ENCODE data around the gene AMMECR1. TPM values are rescaled to one million over a fixed set of nuclear protein-coding genes. Genes with fewer than 3 reads are reported as not detected.
"Not testable (repeated sequence)": the region's sequence is repeated elsewhere in the genome, so short reads cannot be mapped to it uniquely, and the experiment has no call there.

Gene AMMECR1
- 10 to 100 TPM; 16.6 to 16.7 TPM for total RNA-seq

DNA sequence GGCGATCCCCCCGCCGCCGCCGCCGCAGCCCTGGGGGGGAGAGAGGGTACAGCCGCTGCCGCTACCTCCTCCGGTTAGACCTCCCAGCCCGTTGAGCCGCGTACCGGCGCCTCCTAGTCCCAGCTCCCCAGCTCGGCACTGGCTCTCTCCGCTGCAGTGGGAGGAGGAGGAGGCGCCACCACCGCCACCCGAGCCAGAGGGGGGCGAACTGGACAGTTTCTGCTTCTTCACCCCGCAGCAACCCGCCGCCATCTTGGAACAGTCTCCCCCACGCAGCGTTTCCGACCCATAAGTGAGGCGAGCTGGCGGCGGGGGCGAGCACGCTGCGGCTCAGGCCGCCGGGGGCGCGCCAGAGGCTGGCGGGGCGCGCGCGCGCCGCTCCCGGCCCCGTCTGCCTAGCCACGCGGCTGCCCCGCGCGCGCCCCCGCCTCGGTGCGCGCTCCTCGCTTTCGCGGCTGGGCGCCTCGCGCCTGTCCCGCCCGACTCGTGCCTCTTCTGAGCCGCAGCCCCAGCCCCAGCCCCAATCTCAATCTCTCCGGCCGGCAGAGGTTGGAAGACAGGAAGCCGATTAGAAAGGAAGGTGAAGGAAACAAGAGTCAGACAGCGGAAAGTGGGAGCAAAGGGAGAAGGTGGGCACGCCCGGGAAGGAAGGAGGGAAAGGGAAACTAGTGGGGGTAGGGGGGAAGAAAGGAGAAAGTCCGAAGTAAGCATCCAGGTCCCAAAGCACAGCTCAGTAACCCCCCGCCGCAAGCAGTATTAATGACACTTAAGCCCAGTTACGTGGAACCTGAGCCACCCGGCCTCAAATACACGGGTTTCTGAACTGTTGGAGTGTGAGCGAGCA lies at the start of gene AMMECR1:
Gene AMMECR1 (minus strand): TSS at position 266 of the 844 bp plus-strand sequence. CDS start 14 bp downstream, at position 252.
- POLR2A ChIA-PET = interaction anchor here (1.3 kb wide), 2 partner anchors 24 to 113 kb away, joined by 3 to 4 read pairs; no protein-coding TSS in a partner anchor
- CTCF ChIA-PET = interaction anchor here (0.8 to 1.0 kb wide), 2 partner anchors 9 to 127 kb away, joined by 3 read pairs; no protein-coding TSS in a partner anchor

DNA sequence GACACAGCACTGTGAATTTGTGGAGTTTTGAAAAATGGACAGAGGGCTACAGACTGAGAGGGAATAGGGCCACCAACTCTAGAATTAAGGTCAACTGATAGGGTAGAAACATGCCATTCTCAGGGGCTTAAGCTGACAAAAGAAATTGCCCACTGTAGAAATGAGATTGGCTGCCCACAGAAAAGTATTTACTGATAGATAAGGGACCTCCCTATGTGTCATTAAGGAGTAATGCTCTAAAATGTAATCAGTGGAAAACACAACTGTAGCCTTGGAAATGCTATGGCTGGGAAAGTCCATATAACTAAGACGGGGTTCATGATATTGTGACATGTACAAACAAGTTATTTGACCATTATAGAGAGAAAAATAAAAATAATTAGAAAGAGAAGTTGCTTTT lies 45.4 kb upstream of the AMMECR1 start:
- POLR2A ChIA-PET = no interaction called here

DNA sequence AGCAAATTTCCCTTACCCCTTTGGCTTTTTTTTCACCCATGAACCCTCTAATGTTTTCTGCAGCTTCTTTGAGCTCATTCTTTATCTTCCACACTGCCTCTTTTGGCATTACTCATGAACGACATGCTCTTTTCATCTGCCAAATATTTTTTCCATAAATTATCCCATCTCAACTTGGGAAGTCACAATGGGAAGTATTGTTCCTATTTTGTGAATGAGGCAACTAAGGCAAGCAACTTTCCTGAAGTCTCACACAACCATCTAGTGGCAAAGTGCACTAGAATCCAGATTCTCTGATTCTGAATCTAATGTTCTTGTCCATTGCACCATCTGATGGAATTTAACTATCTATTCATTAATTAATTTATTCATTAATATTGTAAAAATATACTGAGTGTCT lies 41.4 kb upstream of the AMMECR1 start:
- ChIA-PET POLR2A (no interaction called here), CTCF (no interaction called here)

More for the DNA sequence above, 45.4 kb upstream of the AMMECR1 start:
- CTCF ChIA-PET = no interaction called here

DNA sequence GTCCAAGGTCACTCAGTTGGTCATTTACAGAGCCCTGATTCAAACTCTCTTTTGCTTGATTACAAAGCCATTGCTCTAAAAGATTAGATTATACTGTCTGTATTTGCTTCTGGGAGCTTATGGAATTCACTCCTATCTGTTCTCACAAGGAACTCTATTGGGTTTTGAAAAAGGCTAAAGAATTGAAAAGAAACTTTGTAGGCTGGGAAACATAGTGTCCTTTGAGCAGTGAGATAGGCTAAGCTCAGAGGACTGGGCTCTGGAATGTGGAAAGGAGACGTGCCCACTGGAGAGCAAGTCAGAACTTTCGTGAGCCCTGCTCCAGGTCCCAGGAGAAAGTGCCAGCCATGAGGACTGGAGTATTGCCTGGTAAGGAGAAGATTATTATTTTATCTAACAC lies 40.7 kb upstream of the AMMECR1 start, which contains the start of gene RTL9:
Gene RTL9 (plus strand): TSS at position 301 of the 400 bp plus-strand sequence. CDS start 91,770 bp downstream, outside the sequence.
- CTCF ChIA-PET = no interaction called here
- POLR2A ChIA-PET = no interaction called here

DNA sequence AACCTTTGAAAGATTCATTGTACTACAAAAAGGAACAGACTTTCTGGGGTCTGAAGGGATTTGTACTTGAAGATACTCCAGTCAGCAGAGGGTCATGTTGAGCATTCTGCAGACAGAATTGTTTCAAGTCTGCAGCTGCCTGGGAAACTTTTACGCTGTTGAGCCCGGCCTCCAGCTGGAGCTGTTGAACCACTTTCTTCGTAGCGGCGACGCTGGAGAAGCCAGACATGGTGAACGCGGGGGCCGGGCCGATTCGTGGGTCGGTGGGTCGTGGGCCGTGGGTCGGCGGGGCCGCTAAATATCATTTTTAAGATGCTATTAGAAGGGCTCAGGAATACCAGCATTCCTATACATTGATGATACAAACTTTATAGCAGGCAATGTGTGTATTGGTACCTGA lies 28.8 kb upstream of the AMMECR1 start:
- POLR2A ChIA-PET = no interaction called here
- CTCF ChIA-PET = no interaction called here

DNA sequence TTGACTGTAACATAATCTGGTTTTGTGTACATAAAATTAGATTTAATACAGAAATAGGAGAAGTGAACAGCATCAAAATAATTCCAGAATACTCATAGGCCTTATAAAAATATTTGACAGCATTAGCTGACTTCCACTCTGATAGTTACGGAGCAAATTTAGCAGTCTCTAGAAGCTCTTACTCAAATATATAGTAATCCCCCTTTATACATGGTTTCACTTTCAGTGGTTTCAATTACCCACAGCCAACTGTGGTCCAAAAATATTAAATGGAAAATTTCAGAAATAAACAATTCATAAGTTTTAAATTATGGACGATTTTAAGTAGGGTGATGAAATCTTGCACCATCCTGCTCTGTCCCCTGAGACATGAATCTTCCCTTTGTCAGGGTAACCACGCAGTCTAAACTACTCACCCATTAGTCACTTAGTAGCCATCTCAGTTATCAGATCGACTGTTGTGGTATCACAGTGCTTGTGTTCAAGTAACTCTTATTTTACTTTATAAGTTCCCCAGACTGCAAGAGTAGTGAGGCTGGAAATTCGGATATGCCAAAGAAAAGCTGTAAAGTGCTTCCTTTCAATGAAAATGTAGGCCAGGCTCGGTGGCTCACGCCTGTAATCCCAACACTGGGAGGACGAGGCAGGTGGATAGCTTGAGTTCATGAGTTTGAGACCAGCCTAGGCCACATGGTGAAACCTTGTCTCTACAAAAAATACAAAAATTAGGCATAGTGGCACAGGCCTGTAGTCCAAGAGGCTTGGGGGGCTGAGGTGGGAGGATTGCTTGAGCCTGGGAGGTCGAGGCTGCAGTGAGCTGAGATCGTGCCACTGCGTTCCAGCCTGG lies 23.5 kb upstream of the AMMECR1 start:
- CTCF ChIA-PET = no interaction called here
- POLR2A ChIA-PET = interaction anchor here (0.6 kb wide), 1 partner anchor 755 kb away, joined by 3 read pairs; no protein-coding TSS in a partner anchor

DNA sequence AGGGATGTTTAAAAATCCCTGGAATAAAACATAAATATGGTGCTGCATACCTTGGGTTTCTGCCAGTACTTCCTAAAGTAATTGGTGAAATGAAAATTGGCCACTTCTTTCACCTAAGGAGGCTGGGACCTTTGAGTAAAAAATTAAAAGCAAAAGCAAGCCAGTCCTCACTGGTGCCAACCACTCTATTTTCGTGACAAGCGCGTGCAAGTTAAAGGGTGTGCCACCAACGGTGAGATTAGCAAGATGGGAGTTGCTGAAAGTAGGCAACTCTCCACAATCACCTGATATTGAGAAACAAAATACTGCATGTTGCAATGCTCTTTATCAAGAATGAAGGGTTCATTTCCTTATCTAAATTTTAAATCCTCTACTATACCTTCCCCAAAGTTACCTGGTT lies 21.1 kb upstream of the AMMECR1 start:
- ChIA-PET POLR2A (no interaction called here), CTCF (no interaction called here)

DNA sequence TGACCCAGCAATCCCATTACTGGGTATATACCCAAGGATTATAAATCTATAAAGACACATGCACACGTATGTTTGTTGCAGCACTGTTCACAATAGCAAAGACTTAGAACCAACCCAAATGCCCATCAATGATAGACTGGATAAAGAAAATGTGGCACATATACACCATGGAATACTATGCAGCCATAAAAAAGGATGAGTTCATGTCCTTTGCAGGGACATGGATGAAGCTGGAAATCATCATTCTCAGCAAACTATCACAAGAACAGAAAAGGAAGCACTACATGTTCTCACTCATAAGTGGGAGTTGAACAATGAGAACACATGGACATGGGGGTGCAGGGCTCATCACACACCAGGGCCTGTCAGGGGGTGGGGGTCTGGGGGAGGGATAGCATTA lies 15.6 kb upstream of the AMMECR1 start:
- POLR2A ChIA-PET, CTCF ChIA-PET: not testable (repeated sequence)

DNA sequence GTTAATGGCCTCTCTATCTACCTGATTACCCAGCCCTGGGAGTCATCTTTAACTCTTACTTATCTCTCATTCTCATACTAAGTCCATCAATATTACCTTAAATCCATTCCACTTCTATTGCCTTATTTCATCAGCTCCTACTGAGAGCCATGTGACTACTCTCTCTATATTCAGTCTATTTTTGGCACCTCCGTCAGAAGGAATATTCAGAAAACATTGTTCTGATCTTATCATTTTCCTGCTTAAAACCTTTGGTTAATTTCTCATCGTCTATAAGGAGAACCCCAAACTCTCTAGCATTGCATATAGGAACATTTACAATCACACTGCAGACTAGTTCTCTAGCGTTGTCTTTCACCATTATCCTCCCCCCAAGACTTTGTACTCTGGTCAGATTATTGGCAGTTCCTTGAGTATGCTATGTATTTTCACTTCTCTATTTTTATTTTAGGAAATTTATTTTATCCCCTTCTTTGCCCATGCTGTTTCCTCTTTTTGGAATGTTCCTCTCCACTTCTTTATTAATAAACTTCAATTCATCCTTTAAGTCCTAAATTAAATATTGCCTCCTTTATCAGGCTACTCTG lies 13.7 kb upstream of the AMMECR1 start:
- ChIA-PET CTCF (no interaction called here), POLR2A (no interaction called here)

DNA sequence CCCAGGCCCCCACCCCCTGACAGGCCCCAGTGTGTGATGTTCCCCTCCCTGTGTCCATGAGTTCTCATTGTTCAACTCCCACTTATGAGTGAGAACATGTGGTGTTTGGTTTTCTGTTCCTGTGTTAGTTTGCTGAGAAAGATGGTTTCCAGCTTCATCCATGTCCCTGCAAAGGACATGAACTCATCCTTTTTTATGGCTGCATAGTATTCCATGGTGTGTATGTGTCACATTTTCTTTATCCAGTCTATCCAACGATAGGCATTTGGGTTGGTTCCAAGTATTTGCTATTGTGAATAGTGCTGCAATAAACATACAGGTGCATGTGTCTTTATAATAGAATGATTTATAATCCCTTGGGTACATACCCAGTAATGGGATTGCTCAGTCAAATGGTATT lies 10.7 kb upstream of the AMMECR1 start:
- CTCF ChIA-PET, POLR2A ChIA-PET: not testable (repeated sequence)

DNA sequence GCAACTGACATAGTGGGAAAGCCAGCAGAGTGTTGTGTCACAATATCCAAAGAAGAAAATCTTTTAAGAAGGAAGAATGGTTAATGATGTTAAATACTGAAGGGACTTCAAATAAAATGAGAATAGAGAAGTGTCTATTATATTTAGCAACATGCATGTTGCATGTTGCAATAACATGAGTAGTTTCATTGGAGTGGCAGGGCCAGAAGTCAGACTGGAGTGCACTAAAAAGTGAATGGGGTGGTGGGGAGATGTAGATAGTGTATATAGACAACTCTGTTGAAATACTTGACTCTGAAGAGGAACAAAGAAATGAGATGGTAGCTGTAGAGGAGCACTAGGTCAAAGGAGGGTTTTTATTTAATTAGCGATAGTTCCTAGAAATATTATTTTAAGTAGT lies 9.5 kb upstream of the AMMECR1 start:
- POLR2A ChIA-PET = no interaction called here
- CTCF ChIA-PET = no interaction called here

DNA sequence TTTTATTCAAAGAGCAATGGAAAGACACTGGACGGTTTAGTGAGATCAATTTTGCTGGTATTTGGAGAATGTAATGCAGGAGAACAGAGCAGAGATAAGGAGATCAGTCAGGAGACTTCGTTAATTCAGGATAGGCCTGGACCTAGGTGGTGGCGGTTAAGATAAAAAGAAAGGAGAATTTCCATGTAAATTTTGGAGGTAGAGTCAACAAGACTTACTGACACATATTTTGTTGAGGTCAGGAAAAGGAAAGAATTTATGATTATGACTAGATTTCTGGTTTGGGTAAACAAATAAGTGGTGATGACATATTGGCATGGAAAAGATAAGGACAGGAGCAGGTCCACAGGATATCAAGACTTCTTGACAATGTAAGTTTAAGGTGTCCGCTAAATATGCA lies 8.8 kb upstream of the AMMECR1 start:
- CTCF ChIA-PET = no interaction called here
- POLR2A ChIA-PET = no interaction called here

DNA sequence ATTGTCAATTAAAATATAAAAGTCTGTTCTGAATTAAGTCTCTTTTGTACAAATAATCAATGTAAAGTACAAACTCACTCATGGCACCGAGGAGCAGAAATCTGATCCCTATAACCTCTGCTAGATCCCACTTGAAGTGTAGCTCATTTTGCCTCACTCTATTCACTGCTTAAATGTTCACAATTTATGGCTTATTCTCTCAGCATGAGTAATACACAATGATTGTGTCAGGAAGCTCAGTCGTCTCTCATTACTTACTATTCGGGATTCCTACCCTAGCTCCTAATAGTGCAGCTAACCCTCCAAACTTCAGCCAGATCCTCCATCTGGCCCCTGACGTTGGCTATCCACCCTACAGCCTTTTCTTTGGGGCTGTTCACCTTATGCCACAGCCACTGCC lies 4.7 kb upstream of the AMMECR1 start:
- ChIA-PET POLR2A (no interaction called here), CTCF (interaction anchor here (1.4 kb wide), 1 partner anchor 162 kb away, joined by 3 read pairs; no protein-coding TSS in a partner anchor)

DNA sequence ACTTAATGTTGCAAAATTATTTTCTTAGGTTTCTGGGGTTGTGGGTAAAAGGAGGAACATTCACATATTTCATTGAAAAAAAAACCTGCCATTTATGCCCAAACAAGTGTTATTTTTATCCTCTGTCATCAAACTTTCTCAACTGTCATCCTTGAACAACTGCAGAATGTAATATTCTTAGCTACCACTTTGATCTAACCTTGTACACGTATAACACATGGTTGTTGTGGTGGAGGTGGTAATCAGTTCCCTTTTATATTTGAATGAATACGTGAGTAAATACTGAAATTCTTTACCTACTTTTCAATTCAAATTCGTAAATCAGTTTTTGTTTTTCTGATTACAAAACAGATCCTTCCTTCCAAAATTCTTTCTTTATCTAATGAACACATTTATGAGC lies 3.8 kb upstream of the AMMECR1 start:
- ChIA-PET CTCF (interaction anchor here (1.4 kb wide), 1 partner anchor 161 kb away, joined by 3 read pairs; no protein-coding TSS in a partner anchor), POLR2A (no interaction called here)

DNA sequence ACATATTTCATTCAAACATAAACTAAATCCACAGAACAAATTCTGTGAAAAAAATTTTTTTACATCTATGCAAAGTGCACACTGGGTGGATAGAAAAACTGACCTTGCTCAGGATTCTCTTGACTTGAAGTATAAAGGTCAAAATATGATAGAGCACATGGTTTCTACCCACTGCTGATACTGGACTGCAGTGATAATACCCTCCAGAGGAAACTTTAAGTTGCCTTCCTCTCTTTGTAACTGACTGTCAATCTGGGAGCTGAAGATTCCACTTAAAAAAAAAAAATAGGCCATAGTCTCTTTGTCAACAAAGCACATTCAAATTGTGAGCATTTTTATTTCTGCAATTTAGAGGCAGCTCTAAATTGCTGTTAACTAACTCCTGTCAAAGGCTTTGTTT lies 3.2 kb upstream of the AMMECR1 start:
- POLR2A ChIA-PET = no interaction called here

DNA sequence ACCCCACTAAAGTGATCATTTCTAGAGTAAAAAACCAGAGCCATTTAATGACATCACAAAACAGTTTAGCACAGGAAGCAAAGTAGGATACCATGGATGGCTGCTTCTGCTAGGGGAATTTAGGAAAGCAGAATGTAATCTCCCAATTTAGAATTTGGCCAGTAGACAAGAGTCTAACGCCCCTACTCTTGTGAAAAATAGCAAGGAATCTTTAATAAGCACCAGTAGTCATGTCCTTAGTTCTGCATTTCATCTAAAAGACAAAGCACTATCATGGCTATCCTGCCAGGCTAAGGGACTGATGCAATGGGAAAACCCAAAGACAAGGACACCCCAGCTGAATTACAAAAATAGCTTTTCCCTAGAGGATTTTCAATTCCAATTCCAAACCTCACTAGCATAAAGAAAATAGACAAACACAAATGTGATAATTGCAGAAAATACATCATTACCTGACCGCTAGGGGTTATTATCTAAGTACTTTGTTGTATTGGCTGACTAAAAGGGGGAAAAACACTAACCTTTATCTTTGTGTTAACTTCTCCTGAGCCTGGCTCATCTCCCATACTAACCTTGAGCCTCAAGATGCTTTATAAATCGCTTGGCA lies 2.6 kb upstream of the AMMECR1 start:
- ChIA-PET CTCF (no interaction called here), POLR2A (no interaction called here)

More for the DNA sequence above, 3.2 kb upstream of the AMMECR1 start:
- CTCF ChIA-PET = no interaction called here

DNA sequence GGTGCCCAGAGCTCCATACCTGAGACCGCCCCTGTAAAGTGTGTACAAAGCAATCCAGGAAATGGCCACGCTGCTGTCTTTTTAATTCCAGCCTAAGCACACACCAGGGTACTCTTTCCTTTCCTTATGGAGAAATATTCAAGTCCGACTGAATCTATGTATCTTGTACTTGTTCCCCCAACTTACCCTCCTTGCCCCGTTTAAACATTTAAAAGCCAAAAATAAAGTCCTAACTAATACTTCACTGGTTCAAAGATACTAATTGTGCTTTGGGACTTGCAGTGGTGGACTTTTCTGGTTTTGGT lies 731 bp upstream of the AMMECR1 start:
- CTCF ChIA-PET = interaction anchor here (0.8 to 1.0 kb wide), 2 partner anchors 10 to 127 kb away, joined by 3 read pairs; no protein-coding TSS in a partner anchor
- POLR2A ChIA-PET = interaction anchor here (1.3 kb wide), 1 partner anchor 113 kb away, joined by 4 read pairs; no protein-coding TSS in a partner anchor

DNA sequence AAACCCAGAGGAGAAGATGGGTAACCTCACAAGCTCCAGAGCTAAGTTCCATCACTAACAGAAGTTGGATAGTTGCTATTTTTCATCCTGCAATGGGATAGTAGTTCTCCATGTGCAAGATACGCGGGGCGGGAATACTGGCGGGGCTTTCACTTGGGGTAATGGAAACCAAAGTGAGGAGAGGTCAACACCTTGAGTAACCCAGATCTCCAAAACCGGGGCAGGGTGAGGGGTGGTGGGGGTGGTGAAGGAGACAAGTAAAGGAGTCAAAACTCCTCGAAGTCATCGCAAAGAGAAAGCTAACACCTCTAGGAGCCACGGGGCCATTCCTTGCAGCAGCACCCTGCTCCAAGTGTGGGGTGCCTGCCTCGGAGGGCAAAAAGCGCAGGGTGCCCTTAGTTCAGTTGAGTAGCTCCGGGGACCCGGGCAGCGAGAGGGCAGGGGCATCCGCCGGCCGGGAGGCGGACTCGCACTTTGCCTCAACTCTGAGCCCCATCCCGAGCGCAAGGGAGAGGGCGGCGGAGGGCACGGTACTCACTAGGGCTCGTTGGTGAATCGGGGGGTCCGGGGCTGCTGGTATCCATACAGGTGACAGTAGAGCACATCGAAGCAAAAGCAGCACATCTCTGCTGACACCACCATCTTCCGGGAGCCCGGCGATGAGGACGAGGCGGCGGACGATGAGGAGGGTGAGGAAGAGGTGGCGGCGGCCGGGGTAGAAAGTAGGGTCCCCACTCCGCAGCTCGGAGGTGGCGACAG lies 645 bp downstream of the AMMECR1 start:
- ChIA-PET POLR2A (interaction anchor here (0.7 to 1.3 kb wide), 2 partner anchors 24 to 79 kb away, joined by 3 read pairs; no protein-coding TSS in a partner anchor), CTCF (no interaction called here)

DNA sequence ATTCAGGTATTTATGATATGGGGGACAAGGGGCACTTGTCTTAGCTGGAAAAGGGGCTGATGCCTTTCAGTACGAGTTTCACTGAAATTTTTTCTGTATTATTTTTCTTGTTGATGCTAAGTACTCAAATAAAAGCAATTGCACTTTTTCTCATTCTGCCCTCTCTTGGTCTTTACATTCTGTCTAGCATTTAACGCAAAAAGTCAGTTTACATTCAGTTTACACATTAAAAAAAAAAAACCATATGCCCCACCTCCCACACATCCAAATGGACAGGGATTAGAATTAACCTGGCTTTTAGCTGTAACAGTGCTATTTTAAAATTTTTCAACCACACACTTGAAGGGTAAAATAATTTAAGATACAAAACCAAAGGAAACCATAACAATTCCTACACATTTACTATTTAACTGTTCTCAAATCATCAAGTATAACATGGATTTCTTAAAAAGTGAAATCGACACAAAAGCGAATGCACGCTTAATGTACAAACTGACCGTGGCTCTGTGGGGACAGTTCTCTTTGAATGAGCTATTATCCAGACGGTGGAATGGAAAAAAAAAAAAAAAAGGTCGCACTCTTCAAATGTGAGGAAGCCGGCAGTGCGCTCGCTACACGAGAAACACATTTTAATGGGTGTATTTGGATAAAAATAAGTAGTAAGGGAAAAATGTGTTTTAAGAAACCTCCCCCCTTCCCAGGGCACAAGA lies 1.4 kb downstream of the AMMECR1 start:
- ChIA-PET CTCF (no interaction called here), POLR2A (no interaction called here)

Measured in activated CD8-positive, alpha-beta memory T cell treated with anti-CD3 and anti-CD28 coated beads for 36 hours (primary cell).